Suprapubic skin (tissue), 4 donors: Measurements from ENCODE around the gene WNT16.

Source experiments
- EP300 ChIP-seq: sonication (generic); formaldehyde crosslinking; IDR thresholded peaks from one replicate; pipeline ENCODE4 v1.6.1; 2017; ENCODE audit warnings: antibody characterized with exemption
- POLR2AphosphoS5 ChIP-seq, 3 donors: sonication (generic); formaldehyde crosslinking; IDR thresholded peaks; one replicate each; pipeline ENCODE4 v1.6.1; 2017; ENCODE audit warnings: antibody characterized with exemption in 3 of 3
- TF ChIP-seq, protein P1 (sequence below), 2 donors: fragments of 200-600 bp in 1 of 2; fragments of 450-650 bp in 1 of 2; sonication (generic) in 1 of 2; IDR thresholded peaks; one replicate each; pipeline ENCODE4 v1.5.1; 2016 to 2019; ENCODE audit warnings: antibody characterized with exemption in 2 of 2, mild to moderate bottlenecking in 1 of 2, moderate library complexity in 1 of 2

DNA sequence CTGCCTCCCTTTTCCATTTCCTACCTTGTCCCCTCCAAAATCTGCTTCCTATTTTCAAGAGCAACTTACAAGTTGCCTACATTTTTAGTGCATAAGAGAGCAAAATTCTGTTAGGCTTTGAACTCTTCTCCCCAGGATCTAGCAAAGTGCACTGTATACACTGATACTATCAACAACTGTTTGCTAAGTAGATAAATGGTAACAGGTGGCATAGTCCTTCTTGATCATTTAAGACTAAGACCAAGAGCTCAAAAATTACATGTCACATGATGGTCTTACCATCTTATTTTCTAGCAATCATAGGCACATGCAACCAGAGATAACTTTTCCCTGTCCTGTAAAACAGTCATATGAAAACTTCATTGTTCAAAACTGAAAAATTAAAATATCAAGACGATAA is 51.1 kb downstream of the WNT16 start:
- no peak for TF ChIP-seq POLR2AphosphoS5 (IDR thresholded peaks at IDR 0.05)
- TF ChIP-seq, protein P1, sequence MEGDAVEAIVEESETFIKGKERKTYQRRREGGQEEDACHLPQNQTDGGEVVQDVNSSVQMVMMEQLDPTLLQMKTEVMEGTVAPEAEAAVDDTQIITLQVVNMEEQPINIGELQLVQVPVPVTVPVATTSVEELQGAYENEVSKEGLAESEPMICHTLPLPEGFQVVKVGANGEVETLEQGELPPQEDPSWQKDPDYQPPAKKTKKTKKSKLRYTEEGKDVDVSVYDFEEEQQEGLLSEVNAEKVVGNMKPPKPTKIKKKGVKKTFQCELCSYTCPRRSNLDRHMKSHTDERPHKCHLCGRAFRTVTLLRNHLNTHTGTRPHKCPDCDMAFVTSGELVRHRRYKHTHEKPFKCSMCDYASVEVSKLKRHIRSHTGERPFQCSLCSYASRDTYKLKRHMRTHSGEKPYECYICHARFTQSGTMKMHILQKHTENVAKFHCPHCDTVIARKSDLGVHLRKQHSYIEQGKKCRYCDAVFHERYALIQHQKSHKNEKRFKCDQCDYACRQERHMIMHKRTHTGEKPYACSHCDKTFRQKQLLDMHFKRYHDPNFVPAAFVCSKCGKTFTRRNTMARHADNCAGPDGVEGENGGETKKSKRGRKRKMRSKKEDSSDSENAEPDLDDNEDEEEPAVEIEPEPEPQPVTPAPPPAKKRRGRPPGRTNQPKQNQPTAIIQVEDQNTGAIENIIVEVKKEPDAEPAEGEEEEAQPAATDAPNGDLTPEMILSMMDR (IDR thresholded peaks at IDR 0.05) = no peak
- TF ChIP-seq EP300 = no peak
